Endothelial cell of umbilical vein (primary cell): Measurements from ENCODE around the gene CLIC5. TPM values are rescaled to one million over a fixed set of nuclear protein-coding genes. Genes with fewer than 3 reads are reported as not detected.

Experiments used
- BruUV-seq: library from RNA; stranded (reverse); fragments of 400-500 nt; replicated peaks from 2 replicates; lab custom pipeline; 2021; lab: Mats Ljungman, UMichigan
- CTCF ChIA-PET: fragments of 300-600, 350-600 bp; sonication (Branson Sonifier 250); formaldehyde crosslinking; loops from one replicate; lab custom pipeline; 2021; ENCODE audit warnings: antibody characterized with exemption, inconsistent platforms; lab: Charles Lee
- POLR2A ChIA-PET: fragments of 300-600, 350-600 bp; sonication (Branson Sonifier 250); formaldehyde crosslinking; loops from one replicate; lab custom pipeline; 2021; ENCODE audit warnings: antibody characterized with exemption, inconsistent platforms; lab: Charles Lee
- DNase-seq: peaks from one replicate; pipeline ENCODE4 v3.0.0-alpha.2; 2011; ENCODE audit warnings: low read depth, low spot score
- FAIRE-seq: peaks from 2 replicates; lab custom pipeline; 2011; peaks lifted over from hg19 to GRCh38; lab: Jason Lieb, UNC
- H2AFZ ChIP-seq: 2 replicates; pipeline ENCODE4 v1.6.0; 2012; ENCODE audit warnings: low read depth, low read length, control low read depth, inconsistent platforms
- H3K27ac ChIP-seq: 2 replicates; pipeline ENCODE4 v1.5.1; 2011; ENCODE audit warnings: low read depth, mild to moderate bottlenecking, control low read depth, low read length, moderate library complexity; ENCODE audit not compliant: insufficient read depth
- H3K27me3 ChIP-seq, 2 experiments: 2 replicates each; pipeline versions ENCODE4 v1.6.0 to v1.6.1; 2011; ENCODE audit warnings: low read length in 2 of 2, mixed read lengths in 1 of 2; ENCODE audit not compliant: control insufficient read depth in 2 of 2, insufficient read depth in 2 of 2
- H3K36me3 ChIP-seq, 2 experiments: 2 replicates in 1 of 2; 3 replicates in 1 of 2; pipeline ENCODE4 v1.5.1; 2011; ENCODE audit warnings: low read length in 2 of 2, mild to moderate bottlenecking in 1 of 2, moderate library complexity in 1 of 2; ENCODE audit not compliant: control insufficient read depth in 2 of 2, insufficient read depth in 2 of 2; ENCODE audit errors: extremely low read depth in 1 of 2
- H3K4me1 ChIP-seq: 3 replicates; pipeline ENCODE4 v1.5.1; 2011; ENCODE audit warnings: mild to moderate bottlenecking, low read length; ENCODE audit not compliant: control insufficient read depth, insufficient read depth; ENCODE audit errors: extremely low read depth
- H3K4me2 ChIP-seq: 2 replicates; pipeline ENCODE4 v1.6.1; 2011; ENCODE audit warnings: low read length, control low read depth, mixed read lengths; ENCODE audit not compliant: insufficient read depth
- H3K4me3 ChIP-seq, 3 experiments: fragments of 200-600 bp in 1 of 3; sonication (generic), shearing (Covaris generic) in 1 of 3; replicated peaks in 1 of 3; 2 replicates each; pipeline ENCODE4 v1.5.1; 2011 to 2016; ENCODE audit warnings: control low read depth in 3 of 3, low read length in 3 of 3, mild to moderate bottlenecking in 2 of 3, inconsistent platforms in 1 of 3, low read depth in 1 of 3, moderate library complexity in 1 of 3; ENCODE audit not compliant: insufficient read depth in 1 of 3
- H3K79me2 ChIP-seq: 2 replicates; pipeline ENCODE4 v1.6.0; 2012; ENCODE audit warnings: low read length, inconsistent platforms; ENCODE audit not compliant: control insufficient read depth, insufficient read depth
- H3K9ac ChIP-seq: replicated peaks from 2 replicates; pipeline ENCODE3; 2011; ENCODE audit warnings: low read length, control low read depth; ENCODE audit not compliant: insufficient read depth; ENCODE audit errors: extremely low read depth
- H3K9me1 ChIP-seq: replicated peaks from 3 replicates; pipeline ENCODE4 v1.6.0; 2011; ENCODE audit warnings: mild to moderate bottlenecking, low read length; ENCODE audit not compliant: control insufficient read depth, insufficient read depth; ENCODE audit errors: extremely low read depth
- H3K9me3 ChIP-seq: replicated peaks from 2 replicates; pipeline ENCODE4 v1.5.1; 2012; ENCODE audit warnings: low read length, inconsistent platforms; ENCODE audit not compliant: control insufficient read depth, insufficient read depth
- H4K20me1 ChIP-seq: replicated peaks from 2 replicates; pipeline ENCODE3; 2011; ENCODE audit warnings: mild to moderate bottlenecking, low read length; ENCODE audit not compliant: control insufficient read depth, insufficient read depth; ENCODE audit errors: extremely low read depth
- EZH2 ChIP-seq: IDR thresholded peaks from 2 replicates; pipeline ENCODE4 v1.6.1; 2012; ENCODE audit warnings: borderline replicate concordance, low read depth, mild to moderate bottlenecking, moderate library complexity, low read length, inconsistent platforms; ENCODE audit not compliant: severe bottlenecking
- FOS ChIP-seq: IDR thresholded peaks from 2 replicates; pipeline ENCODE4 v1.6.1; 2011; ENCODE audit warnings: mild to moderate bottlenecking, low read length, moderate library complexity, borderline replicate concordance; ENCODE audit not compliant: insufficient read depth
- GATA2 ChIP-seq: IDR thresholded peaks from 2 replicates; pipeline ENCODE4 v1.7.0; 2011; ENCODE audit warnings: low read depth, mild to moderate bottlenecking, moderate library complexity, mixed read lengths, low read length; ENCODE audit not compliant: insufficient read length, insufficient read depth
- JUN ChIP-seq: IDR thresholded peaks from 2 replicates; pipeline ENCODE4 v1.6.1; 2011; ENCODE audit warnings: borderline replicate concordance, low read depth; ENCODE audit not compliant: insufficient read length, insufficient read depth
- MYC ChIP-seq: IDR thresholded peaks from one replicate; pipeline ENCODE4 v1.6.1; 2011; ENCODE audit warnings: mild to moderate bottlenecking, low read depth, low read length
- POLR2A ChIP-seq: IDR thresholded peaks from 2 replicates; pipeline ENCODE4 v1.6.1; 2012; ENCODE audit warnings: low read depth, mild to moderate bottlenecking, control low read depth, low read length
- POLR2AphosphoS5 ChIP-seq: IDR thresholded peaks from 2 replicates; pipeline ENCODE4 v1.6.1; 2012; ENCODE audit warnings: low read depth, mild to moderate bottlenecking, control low read depth, low read length, moderate library complexity; ENCODE audit not compliant: insufficient read depth
- dilution Hi-C: fragments of 300-500 bp; cut with MboI; formaldehyde crosslinking; loops from one replicate; pipeline ENCODE4 v1.15.0; 2019; ENCODE audit warnings: low sequenced_read_pairs; ENCODE audit not compliant: extremely low pct_ligation_motif_present
- intact Hi-C: fragments of 100-400 bp; cut with micrococcal nuclease; formaldehyde crosslinking; loops from one replicate; pipeline ENCODE4 v1.10.0; 2022
- polyA plus RNA-seq, 4 experiments: library from polyadenylated mRNA; depleted of rRNA in 3 of 4; stranded (reverse) in 3 of 4; unstranded in 1 of 4; fragments of >200 nt; gene quantifications; 2 replicates each; pipeline versions ENCODE4 v1.2.1 to v1.2.3, GENCODE V29; 2011 to 2012; ENCODE audit warnings: missing spikeins in 1 of 4
- total RNA-seq: library from RNA; stranded (reverse); gene quantifications from 2 replicates; pipeline ENCODE4 v1.2.3, GENCODE V29; 2021
- TF ChIP-seq, protein P1 (sequence below): IDR thresholded peaks from 2 replicates; pipeline ENCODE4 v1.6.1; 2011; ENCODE audit not compliant: insufficient read depth, insufficient read length
- TF ChIP-seq, protein P2 (sequence below), 2 donors: IDR thresholded peaks; 1 replicate in 1 of 2; 2 replicates in 1 of 2; pipeline ENCODE4 v1.5.1; 2011; ENCODE audit warnings: low read length in 2 of 2, mild to moderate bottlenecking in 2 of 2, moderate library complexity in 2 of 2, control low read depth in 1 of 2, inconsistent platforms in 1 of 2, low read depth in 1 of 2; ENCODE audit not compliant: insufficient read depth in 1 of 2; ENCODE audit errors: extremely low read depth in 1 of 2

CLIC5 gene
- total and polyA plus RNA-seq, 2 donors (not counting 3 experiments of a cell fraction or from before 2014, with no cell fraction given): 0.07 TPM; not detected in 1

DNA sequence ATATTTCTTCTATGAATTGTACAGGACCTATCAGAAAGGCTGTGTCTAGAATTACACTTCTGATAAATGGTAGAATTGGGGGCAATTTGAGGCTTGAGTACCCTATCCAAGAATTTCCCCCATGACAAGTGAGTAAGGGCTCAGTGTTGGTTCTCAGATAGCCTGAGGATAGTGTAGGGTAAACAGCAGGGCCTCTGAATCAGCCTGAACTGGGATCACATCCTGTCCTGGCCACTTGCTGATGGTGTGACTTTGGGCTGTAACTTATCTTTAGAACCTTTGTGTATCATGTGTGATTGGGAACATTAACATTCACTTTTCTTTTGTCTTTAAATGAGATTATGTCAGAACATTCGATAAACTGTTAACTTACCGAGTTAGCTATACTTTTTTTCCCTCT lies 151.0 kb downstream of the CLIC5 start:
- H2AFZ ChIP-seq: no peak overlapping the region
- no peaks in the 10 kb centered on the region for H3K36me3 ChIP-seq
- no peaks in the 10 kb centered on the region for H3K27me3 ChIP-seq
- BruUV-seq: no TSS peak
- H3K27ac ChIP-seq: no peak overlapping the region
- no peak overlapping the region for H3K9ac ChIP-seq
- intact Hi-C loops (no loop called here), dilution Hi-C loops (no loop called here)
- H3K4me2 ChIP-seq: no peak overlapping the region
- H3K79me2 ChIP-seq: no peaks in the 10 kb centered on the region
- DNase-seq (no peak), FAIRE-seq (no peak)
- TF ChIP-seq, protein P1, sequence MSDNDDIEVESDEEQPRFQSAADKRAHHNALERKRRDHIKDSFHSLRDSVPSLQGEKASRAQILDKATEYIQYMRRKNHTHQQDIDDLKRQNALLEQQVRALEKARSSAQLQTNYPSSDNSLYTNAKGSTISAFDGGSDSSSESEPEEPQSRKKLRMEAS: no peak
- TF ChIP-seq EZH2 (no peak), POLR2AphosphoS5 (no peak), GATA2 (no peak), FOS (no peak), MYC (no peak), POLR2A (no peak), JUN (no peak)
- TF ChIP-seq, protein P2, sequence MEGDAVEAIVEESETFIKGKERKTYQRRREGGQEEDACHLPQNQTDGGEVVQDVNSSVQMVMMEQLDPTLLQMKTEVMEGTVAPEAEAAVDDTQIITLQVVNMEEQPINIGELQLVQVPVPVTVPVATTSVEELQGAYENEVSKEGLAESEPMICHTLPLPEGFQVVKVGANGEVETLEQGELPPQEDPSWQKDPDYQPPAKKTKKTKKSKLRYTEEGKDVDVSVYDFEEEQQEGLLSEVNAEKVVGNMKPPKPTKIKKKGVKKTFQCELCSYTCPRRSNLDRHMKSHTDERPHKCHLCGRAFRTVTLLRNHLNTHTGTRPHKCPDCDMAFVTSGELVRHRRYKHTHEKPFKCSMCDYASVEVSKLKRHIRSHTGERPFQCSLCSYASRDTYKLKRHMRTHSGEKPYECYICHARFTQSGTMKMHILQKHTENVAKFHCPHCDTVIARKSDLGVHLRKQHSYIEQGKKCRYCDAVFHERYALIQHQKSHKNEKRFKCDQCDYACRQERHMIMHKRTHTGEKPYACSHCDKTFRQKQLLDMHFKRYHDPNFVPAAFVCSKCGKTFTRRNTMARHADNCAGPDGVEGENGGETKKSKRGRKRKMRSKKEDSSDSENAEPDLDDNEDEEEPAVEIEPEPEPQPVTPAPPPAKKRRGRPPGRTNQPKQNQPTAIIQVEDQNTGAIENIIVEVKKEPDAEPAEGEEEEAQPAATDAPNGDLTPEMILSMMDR (IDR thresholded peaks at IDR 0.05; ENCODE audit: extremely low read depth in 1 of 2, insufficient read depth in 1 of 2, low read depth in 1 of 2, low read length in 2 of 2): no peak
- CTCF ChIA-PET: interaction anchor here (0.8 kb wide), 1 partner anchor 9 kb away, joined by 5 read pairs; no protein-coding TSS in a partner anchor
- no peaks in the 10 kb centered on the region for H3K4me1 ChIP-seq
- H3K4me3 ChIP-seq: no peak overlapping the region
- no peaks in the 10 kb centered on the region for H4K20me1 ChIP-seq
- H3K9me3 ChIP-seq: no peaks in the 10 kb centered on the region
- POLR2A ChIA-PET: no interaction called here
- H3K9me1 ChIP-seq: no peaks in the 10 kb centered on the region
